ENCODE results near the gene SSR4.

Gene SSR4

DNA sequence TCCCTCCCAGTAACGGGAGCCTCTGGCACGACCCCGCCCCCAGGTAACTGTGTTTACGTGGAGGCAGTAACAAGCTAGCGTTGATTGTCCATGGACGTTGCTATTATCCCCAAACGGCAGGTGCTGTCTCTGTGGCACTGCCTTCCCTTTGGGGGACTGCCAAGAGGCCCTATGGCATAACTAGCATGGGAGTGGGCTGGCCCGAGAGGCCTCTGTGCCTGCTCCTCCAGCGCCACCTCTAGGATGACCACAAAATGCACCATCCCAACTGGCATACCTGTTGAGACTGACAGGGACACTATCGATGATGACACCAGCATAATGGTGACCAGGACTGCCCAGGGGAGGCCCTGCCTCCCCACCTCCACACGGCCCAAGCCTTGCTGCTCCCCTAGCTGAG is 12.2 kb upstream of the SSR4 start:
- no peak for DNase-seq

DNA sequence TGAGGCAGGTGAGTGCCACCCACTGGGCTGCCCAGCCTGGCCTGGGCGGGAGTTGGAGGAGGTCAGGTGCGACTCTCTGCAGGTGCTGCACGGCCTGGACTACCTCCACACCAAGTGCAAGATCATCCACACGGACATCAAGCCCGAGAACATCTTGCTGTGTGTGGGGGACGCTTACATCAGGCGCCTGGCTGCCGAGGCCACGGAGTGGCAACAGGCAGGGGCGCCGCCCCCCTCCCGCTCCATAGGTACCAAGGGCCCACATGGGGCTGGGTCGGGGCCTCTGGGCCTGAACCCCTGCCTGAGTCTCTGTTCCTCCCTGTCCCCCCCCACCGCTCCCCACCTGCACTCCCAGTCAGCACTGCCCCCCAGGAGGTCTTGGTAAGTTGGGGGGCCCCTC is 11.6 kb upstream of the SSR4 start:
- DNase-seq, result no peak

DNA sequence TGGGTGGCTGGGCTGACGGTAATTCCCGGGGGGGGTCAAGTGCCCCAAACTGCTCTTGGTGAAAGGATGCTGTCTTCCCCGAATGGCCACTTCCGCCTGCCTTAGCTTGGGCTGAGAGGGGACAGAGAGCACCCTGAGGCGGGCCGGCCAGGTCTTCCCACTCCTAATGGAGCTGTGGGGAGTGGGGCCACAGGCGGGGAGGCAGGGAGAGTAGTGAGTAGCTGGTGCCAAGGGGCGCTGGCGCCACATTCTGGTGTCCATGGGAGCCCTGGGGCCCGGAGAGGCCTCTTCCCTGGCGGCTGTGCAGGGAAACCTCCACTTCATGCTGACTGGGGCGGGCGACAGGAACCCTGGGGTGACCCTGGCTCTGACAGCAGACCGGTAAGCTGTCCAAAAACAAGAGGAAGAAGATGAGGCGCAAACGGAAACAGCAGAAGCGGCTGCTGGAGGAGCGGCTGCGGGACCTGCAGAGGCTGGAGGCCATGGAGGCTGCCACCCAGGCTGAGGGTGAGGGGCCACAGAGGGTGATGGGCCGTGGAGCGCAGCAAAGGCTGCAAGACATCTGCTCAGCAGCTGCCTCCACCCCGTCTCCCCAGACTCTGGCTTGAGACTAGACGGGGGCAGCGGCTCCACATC is 11.0 kb upstream of the SSR4 start:
- no peak for DNase-seq

- no peak for DNase-seq
These were observed 10.0 kb upstream of the SSR4 start for GRCh38 chrX:153784325-153784967.

DNA sequence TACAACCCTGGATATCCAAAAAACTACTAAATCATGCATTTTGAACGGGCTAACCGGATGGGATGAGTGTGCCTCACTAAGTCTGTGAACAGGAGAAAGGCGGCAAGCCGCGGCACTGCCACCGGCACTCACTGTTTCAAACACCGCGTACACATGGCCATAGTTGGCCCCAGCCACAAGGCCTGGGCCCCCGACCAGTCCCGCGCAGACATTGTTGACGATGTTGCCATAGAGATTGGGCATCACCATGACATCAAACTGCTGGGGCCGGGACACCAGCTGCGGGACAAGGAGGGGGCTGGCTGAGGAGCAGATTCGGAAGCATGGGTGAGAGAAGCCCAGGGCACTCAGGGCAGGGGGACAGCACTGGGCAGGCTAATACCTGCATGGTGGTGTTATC is 7.8 kb upstream of the SSR4 start:
- DNase-seq, result no peak

- DNase-seq, result no peak
These were observed 4.8 kb upstream of the SSR4 start for GRCh38 chrX:153789654-153790053.

DNA sequence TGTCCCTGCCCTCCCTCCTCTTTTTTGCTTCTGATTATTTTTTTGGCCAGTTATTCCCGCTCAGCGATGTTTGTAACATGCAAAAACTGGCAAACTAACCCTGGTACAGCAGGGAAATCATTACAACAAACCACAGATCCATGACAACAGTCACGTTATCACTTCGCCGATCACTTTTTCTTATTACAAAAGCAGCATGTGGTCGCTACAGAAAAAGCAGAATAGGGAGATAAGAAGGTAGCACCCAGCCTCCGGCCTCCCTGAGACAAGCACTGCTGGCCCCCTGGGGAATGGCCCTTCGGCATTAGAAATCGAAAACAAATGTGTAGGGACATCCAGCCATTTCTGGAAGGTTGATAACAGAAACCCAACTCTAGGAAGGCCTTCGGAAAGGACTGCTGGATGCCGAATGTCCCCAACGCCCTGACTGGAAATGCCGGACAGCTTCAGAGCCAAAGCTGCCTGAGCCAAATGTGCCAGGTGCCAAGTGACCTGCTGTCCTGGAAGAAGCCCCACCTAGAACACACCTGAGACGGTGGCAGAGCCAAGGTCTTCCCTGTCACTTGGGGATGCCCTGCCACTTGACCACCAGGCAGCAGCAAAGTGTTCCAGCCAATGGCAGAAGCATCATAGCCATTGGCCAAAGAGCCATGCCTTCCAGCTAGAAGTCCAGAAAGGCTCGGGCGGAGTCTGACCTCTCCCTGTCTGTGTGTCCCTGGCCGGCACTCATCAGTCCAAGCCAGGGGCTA is 3.2 kb upstream of the SSR4 start:
- no peak for DNase-seq

DNA sequence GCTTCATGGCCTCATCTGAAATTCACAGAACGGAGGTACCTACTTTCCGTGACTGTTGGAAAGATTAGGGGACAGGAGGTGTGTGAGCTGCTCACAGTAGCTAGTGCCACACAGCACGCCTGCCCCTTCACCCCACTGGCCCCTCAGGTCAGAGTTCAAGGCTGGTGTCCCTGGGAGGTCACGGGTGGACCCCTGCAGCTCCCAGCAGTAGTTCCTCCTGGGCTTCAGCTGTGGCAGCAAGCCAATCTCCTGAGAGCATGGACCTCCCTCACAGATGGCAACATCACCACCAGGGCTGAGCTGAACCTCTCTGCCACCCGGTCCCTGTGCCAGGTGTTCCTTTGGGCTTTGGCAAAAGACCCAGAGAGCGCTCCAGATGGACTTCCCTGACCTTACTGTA is 2.1 kb upstream of the SSR4 start:
- no peak for DNase-seq

DNA sequence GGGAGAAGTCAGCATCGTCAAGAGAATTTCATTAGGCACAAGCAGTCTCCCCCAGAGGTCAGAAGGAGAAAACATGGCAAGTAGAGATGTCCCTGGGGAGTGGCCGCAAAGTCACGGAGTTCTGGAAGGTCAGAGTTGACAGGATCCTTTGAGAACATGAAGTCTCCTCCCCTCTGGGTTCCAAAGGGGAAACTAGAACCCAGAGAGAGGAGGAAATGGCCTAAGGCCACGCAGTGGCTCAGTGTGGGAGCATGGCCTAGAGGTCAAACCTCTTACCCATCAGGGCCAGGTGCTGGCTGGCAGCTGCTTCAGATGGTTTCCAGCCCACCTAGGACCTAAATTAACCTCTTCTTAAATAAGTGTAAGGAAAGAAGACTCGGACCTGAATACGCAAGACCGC is 1.2 kb upstream of the SSR4 start:
- DNase-seq, result no peak

DNA sequence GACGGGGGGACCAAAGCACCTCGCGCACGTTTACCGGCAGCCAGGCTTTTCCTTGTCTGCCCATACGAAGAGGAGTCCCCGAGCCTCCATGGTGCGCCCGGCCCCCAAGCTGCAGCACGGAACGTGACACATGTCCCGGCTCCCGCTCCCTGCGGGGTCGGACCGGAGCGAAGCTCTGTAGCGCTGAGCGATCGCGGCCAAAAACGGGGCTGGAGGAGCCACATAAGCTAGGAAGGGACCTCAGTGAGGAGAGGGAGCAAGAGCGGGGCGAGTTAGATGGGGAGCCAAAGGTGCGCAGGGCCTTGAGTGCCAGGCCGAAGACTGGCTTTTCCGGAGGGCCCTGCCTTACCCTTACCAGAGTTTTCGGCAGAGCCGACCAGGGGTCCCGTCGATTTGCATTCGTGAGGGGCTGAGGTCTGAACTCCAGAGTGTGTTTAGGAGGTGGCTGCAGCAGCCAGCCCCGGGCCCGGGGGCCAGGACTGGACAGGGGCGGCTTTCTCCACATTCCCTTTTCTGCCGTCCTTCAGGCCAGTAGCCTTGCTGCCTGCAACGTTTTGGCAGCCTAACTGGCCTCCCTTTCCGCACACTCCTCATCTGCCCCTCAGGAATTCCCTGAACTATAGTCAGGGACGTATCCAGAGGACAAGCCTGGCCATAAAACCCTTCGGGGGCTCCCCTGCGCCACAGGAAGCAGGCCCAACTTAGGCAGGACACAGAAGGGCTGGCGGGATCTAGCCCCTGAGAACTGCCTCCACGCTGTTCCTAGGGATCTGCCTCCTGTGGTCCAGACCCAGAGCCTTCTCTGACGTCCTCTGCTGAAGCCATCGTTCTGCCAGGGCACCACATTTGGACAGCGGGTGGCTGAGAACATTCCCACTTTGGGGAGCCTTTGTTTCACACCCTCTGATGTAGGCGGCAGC is 689 bp downstream of the SSR4 start:
- no peak for DNase-seq

DNA sequence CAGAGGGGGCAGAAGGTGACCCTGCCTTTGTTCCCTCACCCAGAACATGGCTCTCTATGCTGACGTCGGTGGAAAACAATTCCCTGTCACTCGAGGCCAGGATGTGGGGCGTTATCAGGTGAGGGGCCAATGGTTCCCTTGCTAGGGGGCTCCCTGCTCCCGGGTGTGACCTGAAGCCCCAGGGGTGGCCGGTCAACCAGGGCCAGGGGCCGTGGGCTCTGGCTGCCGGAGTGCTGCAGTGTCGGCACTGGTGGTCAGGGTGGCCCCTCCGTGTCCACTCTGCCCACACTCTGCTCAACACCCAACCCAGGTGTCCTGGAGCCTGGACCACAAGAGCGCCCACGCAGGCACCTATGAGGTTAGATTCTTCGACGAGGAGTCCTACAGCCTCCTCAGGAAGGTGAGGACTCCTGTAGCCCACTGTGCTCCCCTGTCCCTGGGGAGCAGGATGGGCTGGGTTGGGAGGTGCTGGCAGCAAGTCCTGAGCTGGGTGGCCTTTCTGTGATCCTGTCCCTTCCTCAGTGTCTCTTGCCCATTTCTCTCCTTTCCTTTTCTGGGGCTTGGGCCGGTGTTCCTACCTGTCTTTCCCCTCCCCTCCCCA is 3.0 kb downstream of the SSR4 start:
- no peak for DNase-seq

GRCh38 chrX:153799326-153799725 is 4.9 kb downstream of the SSR4 start:
- DNase-seq, result no peak

- no peak for DNase-seq
These were observed 5.8 kb downstream of the SSR4 start for GRCh38 chrX:153800177-153800722.

DNA sequence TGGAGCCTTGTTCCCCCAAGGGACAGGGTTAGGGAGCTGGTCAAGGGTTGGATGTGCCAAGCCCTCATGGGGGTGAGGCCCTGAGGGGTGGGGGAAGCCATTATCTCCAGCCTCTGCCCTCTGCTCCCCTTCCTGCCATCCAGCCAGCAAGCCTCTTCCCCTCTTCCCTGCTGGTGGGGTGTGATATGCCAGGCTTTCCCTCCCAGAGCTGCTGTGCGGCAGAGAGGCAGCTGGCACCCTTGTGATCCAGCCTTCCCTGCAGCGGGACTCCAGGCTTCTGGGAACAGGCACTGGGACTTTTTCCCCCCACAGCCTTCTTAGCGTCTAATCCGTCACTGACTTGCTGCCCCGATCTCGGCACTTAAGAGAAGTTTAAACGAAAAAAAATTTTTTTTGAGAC is 6.3 kb downstream of the SSR4 start:
- DNase-seq, result no peak

DNA sequence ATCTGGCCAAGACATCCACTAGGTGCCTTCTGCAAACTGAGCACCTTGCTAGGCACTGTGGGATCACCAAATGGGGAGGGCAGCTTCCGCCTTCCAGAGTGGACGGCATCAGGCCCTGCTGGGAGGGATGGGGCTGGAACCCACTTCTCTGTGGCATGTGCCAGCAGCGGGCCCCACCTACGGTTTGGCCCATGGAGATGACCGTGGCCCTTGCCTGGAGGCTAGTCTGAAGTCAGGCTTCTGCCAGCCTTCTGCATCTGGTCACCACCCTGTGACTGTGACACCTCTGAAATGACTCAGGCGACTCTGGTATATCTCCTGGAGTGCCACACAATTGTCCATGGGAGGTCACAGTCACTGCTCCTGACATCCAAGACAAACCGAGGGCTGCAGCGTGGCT is 7.2 kb downstream of the SSR4 start:
- no peak for DNase-seq

- DNase-seq, result no peak
These were observed 8.1 kb downstream of the SSR4 start for GRCh38 chrX:153802513-153803045.

DNA sequence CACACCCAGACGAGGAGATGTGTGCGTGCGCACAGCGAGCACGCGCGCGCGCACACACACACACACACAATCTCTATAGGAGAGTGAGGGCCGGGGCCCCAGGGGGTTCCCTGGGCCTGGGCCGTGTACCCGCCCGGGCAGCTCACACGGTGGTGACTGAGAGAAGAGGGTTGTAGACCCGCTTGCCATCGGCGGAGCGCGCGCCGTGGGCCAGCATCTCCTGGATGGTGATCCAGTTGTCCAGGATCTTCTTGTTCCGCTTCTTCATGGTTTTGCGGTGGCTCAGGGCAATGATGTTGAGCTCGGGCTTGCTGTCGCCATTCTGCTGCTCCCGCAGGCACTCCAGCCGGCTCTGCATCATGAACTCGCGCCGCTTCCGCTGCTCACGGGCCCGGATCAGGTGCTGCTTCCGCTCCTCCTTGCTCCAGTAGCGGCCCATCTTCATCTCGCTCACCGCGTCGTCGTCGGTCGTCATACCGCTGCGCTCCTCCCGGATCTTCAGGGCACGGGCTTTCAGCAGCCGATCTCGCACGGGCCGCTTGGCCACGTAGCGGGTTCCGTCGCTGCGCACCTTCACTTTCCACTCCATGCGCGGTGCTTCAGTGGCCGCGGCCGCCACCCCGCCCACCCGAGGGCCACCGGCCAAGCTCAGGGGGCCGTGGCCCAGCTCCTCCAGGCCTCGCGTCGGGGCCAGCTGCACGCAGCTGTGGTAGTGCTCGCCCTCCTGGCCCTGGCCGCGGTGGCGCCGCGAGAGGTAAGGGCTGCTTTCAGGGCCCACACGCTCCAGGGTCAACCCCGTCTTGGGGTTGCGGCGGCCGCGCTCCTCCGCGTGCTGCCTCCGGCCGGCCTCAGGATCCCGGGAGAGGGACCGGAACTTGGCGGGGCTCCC is 9.0 kb downstream of the SSR4 start:
- no peak for DNase-seq

DNA sequence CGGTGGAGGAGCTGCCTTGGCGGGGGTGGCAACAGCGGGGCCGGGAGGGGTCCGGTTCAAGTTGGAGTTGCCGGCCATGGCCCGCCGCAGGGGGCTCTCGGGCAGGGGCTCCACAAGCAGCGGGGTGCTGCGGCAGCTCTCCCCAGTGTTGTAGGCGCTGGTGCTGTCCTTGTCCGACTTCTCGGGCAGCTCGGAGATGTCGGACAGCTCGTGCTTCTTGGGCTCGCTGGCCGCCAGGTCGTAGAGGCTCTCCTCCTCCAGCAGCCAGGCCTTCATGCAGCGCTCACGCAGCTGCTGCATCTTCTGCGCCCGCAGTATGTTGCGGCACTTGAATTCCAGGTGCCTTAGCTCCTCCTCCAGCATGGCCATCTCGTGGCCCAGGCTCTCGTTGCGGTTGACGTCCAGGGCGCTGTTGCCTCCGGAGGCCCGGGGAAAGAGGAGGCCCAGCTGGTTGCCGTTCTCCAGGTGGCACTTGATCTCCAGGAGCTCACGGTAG is 9.7 kb downstream of the SSR4 start:
- DNase-seq, result no peak

DNA sequence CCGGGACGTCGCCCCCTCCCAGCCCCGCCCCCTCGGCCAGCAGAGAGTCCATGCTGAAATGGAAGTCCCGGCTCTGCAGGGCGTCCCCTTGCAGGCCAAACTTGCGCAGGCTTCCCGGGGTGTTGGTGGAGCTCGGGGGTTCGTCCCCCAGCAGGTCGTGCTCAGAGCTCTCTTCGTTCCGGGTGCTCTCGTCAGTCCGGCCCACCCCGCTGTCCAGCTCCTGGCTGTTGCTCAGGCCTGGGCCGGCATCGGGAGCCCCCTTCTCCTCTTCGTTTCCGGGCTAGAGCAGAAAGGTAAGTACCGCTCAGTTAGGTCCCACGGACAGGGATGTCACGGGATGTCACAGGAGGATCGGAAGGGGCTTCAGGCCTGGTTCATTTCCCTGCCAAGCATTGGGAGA is 10.2 kb downstream of the SSR4 start:
- no peak for DNase-seq

GRCh38 chrX:153805436-153805835 is 11.0 kb downstream of the SSR4 start:
- DNase-seq, result no peak

DNA sequence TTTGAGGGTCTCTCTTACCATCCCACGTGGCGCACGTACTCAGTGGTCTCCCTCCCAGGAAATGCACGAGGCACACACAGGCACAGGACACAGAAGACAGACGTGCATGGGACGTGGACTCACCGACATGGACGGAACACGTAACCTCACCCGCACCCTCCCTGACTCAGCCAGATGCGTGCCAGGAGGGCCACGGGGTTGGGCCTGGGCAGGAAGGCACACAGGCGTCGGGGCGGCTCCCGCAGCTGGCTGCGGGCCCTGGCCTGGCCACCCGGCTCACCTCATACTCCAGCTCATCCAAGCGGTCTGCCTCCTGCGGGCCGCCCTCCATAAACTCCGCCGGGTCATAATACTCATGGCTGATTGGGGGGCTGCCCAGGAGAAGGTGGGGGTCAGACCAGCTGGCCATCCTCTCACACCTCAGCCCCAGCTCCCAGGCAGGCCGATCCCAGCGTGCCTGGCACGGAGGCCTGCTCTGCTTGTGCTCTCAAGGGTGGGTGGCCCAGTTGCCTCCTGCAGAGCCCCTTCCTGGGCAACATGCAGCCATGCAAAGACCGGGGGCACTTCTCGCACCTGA is 12.6 kb downstream of the SSR4 start:
- DNase-seq, result no peak

Data from CD4-positive, alpha-beta T cell treated with Interleukin-4 for 1 hour (primary cell).